Stimulated activated CD4-positive, alpha-beta T cell treated with anti-CD3 and anti-CD28 coated beads, Interleukin-4, amount 100 ng/mL, for 4 hours (primary cell): ENCODE measurements around the gene PMVK.

Source experiments
- DNase-seq, 2 experiments: peaks; one replicate each; pipeline ENCODE4 v3.0.0-alpha.2; 2020

Gene PMVK

DNA sequence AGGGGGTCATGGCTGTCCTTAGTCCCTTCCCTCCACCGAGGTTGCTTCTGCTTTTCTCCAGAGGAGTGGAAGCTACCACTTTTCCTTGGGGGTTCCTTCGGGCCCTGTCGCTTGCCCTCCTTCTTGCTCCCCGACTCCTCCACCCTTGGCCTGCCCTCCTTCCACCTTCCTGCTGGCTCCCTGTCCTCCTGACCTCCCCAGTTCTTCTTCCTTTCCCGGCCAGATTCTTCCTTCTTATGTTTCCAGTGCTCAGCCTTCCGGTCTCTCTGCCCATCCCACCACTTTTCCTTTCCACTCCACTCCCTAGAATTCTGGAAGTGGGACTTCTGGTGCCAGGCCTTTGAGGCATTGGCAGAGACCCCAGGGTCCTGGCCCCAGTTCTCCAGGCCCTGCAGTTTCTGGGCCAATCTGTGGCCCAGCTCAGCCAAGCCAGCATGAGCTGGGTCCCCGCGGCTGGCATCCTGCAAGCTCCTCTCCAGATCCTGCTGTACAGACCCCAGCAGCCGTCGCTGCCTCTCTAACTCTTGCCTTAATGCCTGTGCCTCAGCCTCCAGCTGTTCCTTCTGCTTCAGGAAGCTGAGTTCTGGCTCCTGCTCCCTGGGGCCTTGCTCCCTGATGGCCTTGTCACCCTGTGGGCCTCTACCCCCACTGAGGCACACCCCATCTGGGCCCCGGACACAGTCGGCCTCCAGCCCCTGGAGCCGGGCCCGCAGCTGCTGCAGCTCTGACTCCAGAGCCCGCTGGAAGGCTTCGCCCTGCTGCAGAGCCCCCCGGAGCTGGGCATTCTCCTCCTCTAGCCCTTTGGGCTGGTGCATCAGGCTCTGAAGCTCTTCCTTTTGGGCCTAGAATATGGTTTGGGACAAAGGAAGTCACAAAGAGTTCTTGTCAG is 9.7 kb upstream of the PMVK start:
- DNase-seq = no peak

DNA sequence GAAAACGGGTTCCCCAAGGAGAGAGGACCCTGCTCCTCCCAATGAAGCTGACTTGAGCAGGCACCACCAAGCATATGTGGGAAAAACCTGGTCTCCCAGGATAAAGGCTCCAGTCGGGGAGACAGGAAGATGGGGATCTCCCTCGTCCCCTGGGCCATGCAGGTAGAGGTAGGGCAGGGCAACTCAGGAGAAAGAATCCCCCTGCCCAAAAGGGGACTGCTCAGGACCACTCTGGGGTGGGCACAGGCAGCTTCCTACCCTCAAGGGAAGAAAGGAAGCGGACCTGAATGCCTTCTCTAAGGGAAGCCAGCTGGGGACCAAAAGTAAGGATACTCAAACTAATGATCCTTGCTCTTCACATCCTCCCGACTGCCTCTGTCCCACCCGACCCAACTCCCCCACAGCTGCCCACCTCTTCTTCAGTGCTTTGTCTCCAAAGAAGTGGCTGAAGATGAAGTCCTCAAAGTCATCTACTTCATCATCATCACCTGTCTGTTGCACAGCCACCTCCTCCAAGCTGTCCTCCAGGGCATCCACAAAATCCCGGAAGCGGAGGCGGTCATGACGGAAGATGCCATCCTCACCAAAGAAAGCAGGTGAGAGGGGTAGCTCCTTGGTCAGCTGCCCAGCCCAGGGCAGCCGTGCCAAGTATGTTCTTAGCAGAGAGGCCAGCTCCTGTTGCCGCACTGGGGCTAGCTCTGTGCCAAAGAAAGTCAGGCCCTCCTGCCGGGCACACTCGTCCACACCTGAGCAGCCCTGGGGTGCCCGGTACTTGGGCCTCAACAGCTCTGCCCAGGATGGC is 8.8 kb upstream of the PMVK start:
- no peak for DNase-seq

DNA sequence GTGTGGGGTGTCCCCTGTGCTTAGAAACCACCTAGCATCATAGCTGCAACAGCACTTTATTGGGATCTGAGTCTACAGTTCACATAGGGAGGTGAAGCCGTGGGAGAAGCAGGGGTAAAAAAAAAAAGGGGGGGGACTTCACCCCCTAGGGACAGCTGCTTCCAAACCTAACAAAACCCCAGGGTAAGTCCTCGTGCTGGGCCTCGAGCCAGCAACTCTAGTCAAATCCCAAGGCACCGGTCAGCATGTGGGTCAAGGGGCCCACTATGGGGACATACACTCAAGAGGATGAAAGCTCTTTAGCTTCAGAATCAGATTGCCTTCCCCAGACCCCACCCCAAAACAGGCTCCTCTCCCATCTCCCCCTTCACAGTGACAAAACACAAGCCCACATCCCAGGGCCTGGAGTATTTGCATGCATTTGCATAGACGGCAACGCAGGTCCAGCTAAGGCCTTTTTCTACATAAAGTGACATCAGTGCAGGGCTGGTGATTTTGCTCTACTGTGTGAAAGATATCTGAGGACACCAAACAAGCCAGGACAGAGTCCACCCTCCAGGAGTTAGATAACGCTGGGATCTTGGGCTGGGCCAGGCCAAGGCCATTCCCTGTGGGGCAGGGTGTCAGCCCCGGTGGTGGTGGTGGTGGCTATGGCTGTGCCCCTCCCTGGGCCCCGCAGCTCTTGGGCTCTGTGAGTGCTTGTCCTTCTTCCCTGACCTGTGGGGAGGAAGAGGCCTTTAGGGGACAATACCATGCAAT is 8.1 kb upstream of the PMVK start:
- no peak for DNase-seq

DNA sequence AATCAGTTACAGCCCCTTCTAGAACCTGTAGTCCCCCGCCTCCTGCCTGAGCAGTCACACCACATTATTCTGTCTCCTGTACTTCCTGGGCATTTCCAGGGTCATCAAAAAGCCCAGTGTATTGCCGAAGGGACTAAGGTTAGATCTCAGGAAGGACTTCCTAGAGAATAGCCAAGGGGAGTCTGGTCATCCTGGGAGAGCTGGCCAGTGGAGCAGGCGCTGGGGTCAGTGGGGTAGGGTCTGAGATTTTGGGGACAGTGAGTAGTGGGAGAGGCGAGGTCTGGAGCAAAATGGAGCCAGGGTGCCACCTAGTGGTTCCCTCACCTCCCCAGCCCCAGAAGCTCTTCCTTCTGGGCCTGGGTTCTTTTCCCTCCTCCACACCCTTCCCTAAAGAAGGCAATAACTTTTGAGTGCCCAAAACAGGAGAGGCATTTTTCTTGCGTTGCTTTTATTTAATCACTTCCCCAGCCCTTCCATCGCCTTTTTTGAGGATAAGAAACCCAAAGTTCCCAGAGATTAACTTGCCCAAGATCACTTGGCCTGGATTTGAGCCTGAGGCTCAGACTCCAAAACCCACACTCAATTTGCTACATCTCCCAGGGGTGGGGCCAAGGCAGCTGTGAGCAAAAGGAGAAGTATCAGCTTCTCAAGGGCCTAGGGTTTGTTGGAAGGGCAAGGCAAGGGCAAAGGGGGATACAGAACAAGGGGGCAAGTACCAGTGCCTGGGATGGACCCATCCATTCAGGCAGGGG is 7.3 kb upstream of the PMVK start:
- DNase-seq = peak in 1 of 2 experiments; percentile 39

DNA sequence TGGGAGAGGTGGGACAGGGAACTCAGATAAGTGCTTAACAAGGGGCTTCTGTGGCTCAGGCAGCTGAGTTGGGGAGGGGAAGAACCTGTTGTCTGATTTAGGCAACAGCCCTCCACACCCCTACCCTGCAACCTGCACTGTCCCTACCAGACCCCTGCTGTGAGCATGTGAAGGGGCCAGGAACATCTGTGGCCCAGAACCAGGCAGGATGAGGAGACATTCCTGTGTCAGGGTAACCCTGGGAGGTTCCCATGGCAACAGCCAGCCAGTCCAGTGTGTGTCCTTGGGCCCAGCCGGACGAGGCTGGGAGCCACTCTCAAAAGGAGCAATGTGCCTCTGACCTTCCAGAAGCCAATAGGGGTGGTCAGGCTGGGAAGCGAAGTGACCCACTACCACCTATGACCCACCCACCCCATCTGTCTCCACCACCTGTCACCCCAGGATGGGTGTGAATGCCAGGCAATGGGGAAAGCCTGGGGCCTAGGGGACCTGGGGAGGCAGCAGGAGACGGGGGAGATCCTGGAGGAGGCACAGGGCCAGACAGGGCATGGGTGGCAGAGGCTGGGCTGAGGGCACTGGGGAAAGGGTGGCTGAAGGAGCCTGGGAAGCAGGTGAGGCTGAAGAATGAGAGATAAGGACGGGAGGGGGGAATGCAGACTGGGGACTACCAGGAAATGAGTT is 5.0 kb upstream of the PMVK start:
- no peak for DNase-seq

DNA sequence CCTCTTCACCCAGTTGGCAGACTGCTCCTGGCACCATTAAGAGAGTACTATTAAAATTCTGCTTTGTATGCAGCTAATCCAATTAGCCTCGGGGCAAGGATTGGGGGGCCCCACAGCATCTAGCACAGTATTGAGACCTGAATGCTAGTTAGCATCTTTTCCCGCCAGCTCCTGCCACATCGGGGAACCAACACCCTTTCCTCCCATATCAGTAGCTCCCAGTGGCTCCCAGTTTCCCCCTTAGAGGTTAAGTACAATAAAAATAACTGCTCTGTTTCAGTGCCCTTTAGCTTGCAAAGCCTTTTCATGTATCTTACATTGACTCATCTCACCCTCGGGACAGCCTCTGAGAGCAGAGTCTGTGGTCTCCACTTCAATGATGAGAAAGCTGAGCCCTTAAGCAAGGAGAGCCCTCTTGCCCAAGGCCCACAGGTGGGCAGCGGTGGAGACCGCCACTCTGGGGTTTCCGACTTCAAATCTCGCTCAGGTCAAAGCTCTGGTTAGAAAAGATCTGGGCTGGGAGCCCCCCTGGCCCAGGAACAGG is 4.2 kb upstream of the PMVK start:
- DNase-seq = no peak

DNA sequence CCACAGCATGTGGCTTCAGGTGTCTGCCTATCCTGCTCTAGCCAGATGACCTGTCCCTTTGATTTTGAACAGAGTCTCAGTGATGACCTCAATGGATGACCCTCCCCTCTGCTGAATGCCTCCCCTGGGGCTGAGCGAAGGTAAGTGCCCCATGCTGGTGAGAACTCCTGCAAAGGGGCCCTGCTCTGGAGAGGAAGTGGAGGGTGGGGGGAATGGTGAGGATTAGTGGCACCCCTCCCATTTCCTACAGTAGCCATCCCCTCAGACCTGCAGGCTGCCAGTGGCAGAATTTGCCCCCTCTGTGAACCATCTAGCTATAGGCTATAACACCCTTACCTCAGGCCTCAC is 3.7 kb upstream of the PMVK start:
- no peak for DNase-seq

DNA sequence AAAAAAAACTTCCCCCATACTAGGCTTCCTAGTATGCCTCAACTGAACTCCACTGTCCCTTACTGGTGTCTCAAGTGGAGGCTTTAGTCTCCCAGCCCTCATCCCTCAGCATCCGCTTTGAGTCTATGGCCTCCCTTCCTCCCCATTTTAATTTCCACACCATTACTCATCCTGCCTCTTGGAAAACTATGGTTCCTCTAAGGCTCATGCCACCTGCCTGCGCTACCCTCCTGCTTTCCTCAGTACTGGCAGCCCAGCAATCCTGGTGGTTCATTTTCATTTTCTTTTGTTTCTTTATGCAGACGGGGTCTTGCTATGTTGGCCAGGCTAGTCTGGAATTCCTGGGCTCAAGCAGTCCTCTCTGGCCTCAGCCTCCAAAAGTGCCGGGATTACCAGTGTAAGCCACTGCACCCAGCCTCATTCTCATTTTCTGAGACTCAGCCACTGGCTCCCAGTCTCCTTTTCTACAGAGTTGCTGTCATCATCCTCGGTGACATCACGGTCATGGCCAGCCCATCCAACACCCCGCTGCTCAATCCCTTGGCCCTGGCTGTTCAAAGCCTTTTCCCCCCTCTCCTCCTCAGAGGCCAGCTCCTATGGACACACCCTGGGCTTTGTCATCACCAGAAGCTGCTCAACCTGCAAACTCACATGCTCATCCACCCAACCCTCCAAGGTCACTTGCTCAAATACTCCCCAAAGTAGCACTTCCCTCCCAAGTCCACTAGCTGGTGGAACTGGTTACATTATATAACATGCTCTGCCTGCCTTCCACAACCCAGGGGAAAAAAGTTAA is 2.3 kb upstream of the PMVK start:
- DNase-seq = no peak

DNA sequence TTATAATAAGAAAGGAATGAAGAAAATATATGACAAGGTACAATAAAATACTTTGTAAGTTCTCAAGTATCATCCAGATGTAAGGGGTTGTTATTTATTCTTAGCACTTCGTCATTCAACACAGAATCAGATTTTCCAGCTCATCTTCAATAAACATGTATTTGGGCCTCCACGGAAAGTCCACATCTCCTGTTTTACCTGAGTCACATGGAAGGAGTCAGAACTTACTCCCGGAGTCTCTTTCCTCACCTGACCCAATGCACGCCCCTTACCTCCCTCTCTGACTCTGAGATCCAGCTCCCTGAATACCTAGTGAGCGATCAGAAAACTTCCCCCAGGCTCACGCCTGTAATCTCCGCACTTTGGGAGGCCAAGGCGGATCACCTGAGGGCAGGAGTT is 1.5 kb upstream of the PMVK start:
- DNase-seq = no peak

DNA sequence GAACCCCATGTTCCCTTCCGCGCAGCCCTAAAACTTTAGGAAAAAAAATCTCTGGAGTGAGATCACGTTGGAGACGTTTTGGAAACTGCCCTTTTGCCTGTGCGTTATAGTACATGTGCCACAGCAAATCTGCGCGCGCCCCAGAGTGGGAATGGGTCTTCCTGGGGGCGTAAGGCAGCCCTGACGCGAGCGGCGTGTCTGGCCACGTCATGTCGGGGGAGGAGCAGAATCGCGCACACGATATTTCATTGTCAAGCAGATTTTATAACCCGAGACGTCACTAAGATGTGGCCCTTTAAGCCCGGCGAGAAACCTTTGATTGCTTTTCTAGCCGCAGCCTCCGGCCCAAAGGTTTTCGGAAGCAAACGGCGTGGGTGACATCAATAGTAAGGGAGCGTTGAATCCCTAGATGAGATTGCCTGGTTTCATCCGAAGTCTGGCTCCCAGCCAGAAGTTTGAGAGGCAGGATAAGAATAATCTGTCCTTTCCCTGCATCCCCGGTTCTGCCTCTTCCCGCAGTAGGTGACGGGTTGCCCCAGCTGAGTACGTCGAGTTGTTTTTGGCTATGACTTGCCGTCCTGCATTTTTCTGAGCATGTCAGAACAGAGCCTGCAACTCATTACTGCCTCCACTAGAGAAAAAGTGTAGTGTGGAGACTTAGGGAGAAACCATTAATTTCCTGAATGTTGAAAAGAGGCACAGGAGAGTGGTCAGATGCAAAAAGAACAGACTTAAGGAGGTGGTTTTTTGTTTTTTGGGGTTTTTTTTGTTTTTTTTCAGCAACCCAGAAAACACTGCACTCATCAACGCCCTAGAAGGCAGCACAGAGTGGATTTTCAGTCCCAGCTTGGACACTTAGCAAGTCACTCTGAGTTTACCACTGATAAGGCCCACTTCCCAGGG is 817 bp upstream of the PMVK start:
- DNase-seq = peak; percentile 83 to 88

DNA sequence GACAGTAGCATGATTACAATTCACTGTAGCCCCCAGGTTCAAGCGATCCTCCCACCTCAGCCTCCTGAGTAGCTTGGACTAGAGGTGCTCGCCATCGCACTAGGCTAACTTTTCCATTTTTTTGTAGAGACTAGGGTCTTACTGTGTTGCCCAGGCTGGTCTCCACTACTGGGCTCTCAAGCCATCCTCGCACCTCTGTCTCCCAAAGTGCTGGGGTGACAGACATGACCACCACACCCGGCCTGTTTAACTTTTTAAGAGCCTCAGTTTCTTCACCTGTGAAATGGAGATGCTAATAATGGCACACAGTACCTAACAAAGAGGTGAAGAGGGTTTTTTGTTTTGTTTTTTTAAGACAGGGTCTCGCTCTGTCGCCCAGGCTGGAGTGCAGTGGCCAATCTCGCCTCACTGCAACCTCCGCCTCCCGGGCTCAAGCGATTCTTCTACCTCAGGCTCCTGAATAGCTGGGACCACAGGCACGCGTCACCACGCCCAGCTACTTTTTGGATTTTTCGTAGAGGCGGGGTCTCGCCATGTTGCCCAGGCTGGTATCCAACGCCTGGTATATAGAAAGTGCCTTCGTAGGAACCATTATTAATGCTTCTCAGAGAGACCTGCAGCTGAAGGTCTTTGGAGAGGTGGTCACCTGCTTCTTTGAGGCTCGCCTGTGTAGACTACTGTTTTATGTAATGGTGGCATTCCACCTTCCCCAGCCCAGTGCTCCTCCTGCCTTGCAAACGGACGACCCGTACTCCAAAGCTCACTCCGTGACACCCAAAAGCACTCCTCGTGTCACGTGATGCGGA is 567 bp downstream of the PMVK start:
- DNase-seq = no peak

DNA sequence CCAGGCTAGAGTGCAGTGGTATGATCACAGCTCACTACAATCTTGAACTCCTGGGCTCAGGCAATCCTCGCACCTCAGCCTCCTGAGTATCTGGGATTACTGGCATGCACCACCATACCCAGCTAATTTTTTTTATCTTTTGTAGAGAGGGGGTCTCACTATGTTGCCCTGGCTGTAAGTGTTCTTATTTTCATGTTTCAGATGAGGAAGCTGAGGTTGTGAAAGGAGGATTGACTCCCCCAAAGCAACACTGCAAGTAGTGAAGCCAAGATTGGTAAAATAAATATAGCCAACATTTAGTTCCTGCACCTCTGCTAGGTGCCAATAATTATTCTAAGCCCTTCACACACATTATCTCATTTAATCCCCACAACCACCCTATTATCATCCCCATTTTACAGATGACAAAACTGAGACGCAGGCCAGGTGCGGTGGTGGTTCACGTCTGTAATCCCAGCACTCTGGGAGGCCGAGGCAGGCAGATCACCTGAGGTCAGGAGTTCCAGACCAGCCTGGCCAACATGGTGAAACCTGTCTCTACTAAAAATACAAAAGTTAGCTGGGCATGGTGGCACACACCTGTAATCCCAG is 2.1 kb downstream of the PMVK start:
- DNase-seq = no peak

DNA sequence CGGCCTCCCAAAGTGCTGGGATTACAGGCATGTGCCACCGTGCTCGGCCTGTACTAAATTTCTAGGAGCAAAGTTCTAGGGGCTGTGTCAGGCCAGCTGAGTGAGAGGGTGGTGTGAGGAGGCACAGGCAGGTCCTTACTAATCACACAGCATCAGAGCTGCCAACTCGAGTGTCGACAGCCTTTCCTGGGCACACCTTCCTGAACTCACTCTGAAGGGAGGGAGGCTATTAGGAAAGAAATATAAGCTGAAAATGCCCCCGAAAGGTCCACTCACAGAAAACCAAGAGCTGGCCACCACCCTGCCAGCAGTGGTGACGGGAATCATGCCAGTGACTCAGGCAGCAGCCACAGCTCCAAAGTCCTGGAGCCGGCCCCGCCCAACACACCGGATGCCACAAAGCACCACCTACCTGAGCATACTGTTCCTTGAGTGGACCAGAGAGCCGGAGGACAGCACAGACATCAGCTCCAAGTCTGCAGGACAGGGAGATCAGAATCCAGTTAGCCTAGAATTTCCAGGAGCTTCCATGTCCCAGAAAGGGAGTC is 4.5 kb downstream of the PMVK start:
- DNase-seq = no peak

DNA sequence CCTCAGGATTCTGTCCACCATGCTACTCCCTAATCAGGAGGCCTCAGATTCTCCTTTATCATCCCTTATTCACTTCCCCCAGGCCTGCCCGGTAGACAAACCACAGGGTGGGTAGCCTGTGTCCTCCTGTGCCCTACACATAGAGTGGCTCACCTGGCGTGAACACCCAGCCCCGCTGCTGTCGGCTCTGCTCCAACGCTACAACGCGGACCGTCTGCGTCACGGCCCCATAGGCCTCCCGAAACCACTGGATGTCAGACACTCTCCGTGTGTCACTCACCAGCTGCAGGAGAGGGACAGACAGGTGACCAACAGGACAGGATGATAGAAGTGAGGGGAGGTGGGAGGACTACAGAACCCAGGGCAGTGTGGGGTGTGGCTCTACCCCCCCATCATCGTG is 10.3 kb downstream of the PMVK start:
- no peak for DNase-seq

DNA sequence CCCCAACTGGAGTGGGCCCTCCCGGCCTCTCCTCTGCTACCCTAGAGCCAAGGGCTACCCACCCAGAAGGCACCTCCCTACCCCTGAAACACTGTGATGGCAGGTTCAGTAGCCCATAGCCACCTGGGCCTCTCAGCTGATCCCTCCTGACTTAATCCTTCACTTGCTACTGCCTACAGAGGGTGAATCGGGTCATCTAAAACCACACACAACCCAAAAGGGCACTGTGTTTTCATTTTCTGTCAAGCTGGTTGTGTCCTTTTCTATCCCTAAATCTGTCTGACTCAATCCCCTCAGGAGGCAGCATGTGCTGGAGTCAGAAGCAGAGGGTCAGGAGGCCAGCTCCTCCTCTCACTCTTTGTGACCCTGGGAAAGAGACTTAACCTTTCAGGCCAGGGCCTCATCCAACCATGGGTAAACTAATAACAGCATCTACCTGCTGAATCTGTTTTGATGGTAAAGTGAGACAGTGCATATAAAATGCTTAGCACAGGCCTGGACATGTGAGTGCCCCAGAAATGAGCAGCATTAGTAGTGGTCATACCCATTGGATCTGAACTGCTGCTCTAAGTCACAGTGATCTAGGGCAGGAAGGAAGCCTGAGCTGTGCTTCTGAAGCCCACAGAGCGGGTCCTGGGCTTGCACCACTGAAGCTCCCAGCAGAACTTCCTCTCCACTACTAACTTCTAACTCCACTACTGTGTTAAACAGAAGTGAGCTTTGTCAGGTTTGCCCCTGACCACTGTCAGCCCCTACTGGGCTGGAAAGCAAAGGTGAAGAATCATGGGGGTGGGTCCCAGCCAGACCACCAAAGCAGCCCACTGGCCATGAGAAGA is 11.0 kb downstream of the PMVK start:
- DNase-seq = no peak

DNA sequence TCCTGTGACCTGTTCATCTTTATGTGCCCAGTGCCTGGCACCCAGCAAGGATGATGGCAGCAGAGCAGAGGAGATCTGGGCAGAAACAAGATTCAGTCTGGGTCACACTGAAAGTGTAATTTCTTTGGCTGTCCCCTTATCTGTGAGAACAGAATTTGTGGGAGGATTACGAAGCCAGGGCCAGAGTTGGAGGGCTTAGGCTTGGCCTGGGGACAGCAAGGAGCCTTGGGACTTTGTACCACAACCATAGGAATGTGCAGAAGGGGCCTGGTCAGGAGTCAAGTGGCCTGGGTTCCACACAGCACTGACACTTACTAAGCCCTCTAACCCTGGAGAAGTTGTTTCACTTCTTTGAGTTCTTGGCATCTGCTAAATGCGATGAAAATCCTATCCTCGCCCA is 12.8 kb downstream of the PMVK start:
- DNase-seq = no peak

DNA sequence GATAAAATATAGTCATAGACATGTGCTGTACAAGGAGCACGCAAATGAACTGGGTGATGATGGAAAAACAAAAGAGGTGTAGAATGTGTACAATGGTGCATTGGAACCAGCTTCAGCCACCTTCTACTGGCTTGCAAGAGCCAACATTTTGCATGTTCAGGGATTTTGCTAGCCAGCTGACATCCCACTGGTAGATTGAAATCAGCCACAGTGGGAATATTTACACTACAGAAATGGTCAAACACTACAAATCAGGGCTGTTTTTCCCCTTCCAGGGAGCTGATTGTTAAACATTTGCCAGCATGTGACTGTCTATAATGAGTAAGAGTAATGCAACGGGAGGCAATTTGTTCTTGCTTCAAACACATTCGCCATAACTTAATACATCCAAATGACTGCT is 23.2 kb downstream of the PMVK start:
- no peak for DNase-seq
